Stimulated activated CD8-positive, alpha-beta memory T cell treated with anti-CD3 and anti-CD28 coated beads, Interleukin-2, amount 100 ng/mL, for 1 hour (primary cell): ENCODE measurements around the gene GPRIN1.

Source experiments
- DNase-seq, 2 donors: peaks; one replicate each; pipeline ENCODE4 v3.0.0-alpha.2; 2020; ENCODE audit warnings: low read depth in 2 of 2

GPRIN1 gene

DNA sequence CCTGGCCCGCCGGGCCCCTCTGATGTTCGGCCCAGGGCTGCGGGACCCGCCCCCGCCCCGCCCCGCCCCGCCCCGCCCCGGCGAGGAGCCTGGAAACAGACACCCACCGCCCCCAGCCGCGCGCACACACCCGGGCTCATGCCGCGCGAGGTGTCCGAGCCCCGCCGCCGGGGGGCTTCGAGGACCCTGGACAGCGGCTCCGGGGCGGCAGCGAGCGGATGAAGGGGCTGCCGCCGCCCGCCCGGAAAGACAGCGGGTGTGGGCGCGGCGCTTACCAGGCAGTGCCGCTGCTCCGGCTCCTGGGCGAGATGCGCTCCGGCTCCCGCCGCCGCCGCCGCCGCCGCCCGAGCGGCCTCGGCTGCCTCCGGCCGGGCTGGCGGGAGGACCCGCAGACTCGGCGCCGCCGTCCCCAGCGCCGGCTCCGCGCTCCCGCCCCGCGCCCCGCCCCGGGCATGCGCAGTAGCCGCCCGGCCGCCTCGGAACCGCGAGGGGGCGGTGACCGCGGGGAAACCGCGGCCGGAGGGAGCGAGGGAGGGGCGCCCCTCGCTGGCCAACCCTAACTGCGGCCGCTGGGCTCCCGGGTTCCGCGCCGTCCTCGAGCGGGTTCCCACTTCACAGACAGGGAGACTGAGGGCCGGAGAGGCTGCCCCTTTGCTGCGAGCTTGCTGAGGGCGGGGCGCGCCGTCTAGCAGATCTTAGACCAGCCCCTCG is at the start of gene GPRIN1:
Gene GPRIN1 (minus strand): TSS at position 433 of the 711 bp plus-strand sequence. CDS start 10,322 bp downstream, outside the sequence.
- DNase-seq = peak in 1 of 2 donors; percentile 25

DNA sequence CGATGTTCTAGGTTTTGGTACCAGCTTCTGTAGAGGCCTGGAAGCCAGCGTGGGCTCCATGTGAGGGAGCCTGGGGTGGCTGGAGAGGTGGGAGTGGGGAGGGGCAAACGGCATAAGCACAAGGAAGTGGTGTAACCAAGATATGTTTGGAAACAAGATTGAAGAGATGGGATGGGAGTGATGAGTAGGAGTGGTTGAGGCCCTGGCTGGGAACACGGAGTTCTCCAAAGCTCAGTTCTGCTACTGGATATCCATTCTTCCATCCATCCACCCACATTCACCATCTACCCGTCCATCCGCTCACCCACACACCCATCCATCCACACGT is 49.5 kb upstream of the GPRIN1 start:
- DNase-seq = no peak

DNA sequence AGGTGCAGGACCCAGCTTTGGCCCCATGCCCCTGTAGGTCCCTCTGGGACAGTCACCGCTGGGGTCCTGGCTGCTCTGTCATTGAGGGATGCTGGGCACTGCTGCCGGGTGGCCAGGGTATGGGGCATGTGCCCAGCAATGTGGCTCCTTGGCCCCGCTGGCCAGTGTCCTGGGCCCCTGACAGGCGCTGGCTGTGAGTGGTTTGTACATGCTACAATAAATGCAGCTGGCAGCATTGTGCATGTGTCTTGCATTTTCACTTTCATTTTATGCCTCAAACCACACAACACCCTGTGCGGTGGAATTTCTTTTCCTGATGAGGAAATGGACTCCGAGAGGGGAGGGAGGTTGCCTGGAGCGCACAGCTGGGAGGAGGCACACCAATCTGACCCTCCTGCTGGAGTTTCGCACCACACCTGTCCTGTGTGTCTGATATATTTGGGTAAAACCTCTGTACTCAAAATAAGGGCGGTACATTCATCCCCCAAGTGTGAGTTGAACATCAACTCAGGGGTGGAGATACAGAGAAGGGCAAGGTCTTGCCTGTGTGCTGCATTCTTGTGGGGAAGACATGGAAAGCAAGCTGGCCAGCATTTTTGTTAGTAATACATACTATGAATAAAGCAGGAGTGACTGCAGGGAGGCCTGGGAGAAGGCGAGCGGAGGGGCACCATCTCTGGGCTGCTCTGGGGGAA is 49.0 kb upstream of the GPRIN1 start:
- DNase-seq = no peak

DNA sequence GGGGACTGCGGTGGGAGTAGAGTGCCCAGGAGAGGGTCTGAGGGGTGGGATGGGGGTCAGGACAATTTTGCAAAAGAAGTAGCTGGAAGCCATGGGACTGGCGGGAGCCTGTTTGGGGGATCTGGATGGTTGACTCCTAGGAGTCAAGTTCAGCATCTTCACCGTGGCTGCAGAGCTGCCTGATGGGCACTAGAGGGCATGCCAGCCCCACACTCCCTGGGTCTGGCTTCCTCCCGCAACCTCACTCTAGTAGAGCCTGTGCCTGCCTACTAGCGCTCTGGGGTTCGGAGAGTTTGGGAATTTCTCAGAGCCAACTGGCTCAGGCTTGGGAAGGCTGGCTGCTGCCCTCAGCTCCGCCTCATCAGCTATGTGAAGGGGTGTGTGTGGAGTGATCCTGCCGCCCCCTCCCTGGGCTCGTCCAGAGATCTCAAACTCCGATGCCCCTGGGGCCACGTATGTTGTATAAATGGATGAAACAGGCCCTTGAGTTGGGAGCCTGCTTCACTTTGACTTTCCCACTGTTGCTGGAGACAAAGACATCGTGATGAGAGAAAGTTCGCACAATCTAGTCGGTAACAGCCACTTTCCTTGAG is 48.1 kb upstream of the GPRIN1 start:
- DNase-seq = peak in 1 of 2 donors; percentile 40

DNA sequence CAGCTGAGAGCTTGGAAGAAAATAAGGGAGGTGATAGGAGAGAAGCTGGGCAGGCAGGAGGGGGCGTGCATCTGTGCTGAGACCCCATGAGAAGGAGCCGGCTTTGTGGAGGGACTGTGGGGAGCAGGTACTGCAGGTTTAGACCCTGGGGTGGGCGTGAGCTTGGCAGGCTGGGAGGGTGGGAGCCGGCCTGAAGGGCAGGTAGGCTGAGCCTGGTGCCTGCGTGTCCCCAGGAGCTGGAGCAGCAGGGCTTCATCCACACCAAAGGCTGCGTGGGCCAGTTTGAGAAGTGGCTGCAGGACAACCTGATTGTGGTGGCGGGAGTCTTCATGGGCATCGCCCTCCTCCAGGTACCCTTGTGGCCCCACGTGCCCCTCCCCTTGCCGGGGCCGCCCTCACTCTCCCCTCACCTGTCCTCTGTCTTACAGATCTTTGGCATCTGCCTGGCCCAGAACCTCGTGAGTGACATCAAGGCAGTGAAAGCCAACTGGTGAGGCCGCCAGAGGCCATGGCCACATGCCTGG is 46.6 kb upstream of the GPRIN1 start:
- DNase-seq = no peak

DNA sequence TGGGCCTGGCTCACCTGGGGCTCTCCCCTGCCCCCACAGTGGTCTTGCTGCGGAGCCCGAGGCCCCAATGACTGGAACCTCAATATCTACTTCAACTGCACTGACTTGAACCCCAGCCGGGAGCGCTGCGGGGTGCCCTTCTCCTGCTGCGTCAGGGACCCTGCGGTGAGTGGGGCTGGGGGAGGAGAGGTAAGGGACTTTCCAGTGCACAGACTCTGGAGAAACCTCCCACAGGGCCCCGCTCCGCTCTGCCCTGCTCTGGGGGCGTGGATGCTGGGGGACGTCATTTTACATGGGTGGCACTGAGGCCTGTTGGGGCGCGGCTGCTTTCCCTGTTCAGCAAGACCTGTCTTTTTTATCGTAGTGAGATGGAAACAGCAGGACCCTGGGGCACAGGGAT is 44.9 kb upstream of the GPRIN1 start:
- no peak for DNase-seq

DNA sequence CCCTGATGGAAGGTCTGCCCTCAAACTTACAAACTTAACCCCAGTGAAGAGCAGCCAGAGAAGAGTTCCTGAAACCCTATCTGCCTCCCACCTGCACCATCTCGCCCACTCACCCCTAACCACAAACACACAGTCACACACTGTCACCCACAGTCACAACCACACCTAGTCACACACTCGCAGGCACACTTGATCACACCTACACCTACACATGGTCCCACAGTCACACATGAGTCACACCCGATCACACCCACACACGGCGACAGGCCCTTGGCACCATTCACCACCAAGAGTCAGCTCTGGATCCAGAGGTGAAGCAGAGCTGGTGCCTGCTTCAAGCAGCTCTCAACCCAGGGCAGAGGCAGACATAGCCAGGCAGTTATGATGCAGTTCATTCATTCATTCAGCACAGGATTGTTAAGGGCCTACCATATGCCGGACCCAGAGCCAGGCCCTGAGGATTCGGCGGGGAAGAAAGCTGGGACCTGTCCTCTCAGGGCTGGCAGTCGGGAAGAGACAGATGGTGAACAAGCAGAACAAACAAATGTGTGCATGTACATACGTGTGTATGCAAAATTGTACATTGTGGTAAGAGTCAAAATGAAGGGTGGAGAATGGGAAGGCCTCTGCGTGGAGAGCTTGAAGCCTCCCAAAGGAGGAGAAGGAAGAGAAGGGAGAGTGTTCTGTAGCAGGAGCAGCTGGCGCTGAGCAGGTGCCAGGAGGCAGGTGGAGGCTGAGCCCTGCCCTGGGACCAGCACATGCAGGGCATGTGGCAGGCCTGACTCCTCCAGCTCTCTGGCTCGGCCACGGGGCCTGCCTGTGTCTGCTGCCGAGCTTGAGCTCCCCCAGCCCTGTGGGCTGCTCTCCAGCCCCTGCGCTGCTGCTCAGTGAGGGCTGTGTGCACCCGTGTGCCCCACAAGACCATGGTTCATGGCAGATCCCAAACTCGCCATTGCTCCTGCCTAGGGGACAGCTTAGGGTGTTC is 43.7 kb upstream of the GPRIN1 start:
- peak in 1 of 2 donors; percentile 44 for DNase-seq

DNA sequence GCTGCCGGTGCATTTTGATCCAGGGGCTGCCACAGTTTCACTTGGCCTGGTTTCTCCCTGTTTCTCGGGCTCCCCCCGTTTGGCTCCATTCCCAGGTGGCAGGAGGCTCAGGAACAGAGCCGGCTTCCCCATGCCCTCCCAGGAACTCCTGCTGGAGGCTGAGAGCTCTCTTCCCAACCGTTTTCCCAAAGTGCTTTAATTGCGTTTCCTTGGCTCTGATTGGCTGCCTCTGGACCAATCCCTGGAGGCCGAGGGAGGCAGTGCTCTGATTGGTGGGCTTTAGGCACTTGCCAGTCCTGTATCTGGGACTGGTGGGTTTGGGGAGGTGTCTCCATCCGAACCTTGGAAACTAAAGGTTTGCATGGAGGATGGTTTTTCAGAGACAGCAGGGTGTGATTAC is 42.2 kb upstream of the GPRIN1 start:
- DNase-seq = no peak

DNA sequence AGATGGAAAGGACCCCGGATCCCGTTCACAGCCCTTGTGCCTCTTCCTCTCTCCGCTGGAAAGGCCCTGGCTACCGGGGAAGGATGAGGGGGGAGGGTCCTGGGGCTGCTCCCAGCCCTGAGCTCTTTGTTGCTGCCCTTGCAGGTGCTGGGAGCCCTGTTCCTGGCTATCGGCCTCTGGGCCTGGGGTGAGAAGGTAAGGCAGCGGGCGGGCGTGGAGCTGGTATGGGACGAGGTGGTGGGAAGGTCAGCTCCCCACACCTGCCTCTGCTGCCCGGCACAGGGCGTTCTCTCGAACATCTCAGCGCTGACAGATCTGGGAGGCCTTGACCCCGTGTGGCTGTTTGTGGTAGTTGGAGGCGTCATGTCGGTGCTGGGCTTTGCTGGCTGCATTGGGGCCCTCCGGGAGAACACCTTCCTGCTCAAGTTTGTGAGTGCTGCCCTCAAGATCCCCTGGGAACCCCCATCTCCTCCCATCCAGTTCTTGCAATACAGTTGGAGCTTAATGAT is 41.6 kb upstream of the GPRIN1 start:
- no peak for DNase-seq

DNA sequence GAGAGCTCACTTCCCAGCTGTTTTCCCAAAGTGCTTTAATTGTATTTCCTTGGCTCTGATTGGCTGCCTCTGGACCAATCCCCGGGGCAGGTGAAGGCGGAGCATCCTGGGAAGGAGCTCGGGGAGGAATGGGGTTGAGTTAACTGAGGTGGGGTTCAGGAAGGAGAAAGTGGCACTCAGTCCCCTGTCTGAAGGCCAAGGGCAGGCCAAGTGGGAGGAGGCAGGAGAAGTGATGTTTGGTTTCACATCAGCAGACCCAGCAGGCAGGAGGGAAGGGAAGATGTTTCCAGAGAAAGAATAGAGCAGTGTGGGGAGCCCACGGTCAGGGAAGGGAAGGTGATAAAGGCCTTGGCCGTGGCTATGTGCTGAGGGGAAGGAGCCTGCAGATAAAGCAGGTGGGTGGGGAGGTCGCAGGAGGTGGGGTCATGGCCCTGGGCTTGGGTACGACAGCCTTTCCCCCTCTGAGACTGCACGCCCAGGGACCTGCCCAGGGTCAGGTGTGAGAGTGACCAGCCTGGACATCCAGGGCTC is 40.5 kb upstream of the GPRIN1 start:
- no peak for DNase-seq

DNA sequence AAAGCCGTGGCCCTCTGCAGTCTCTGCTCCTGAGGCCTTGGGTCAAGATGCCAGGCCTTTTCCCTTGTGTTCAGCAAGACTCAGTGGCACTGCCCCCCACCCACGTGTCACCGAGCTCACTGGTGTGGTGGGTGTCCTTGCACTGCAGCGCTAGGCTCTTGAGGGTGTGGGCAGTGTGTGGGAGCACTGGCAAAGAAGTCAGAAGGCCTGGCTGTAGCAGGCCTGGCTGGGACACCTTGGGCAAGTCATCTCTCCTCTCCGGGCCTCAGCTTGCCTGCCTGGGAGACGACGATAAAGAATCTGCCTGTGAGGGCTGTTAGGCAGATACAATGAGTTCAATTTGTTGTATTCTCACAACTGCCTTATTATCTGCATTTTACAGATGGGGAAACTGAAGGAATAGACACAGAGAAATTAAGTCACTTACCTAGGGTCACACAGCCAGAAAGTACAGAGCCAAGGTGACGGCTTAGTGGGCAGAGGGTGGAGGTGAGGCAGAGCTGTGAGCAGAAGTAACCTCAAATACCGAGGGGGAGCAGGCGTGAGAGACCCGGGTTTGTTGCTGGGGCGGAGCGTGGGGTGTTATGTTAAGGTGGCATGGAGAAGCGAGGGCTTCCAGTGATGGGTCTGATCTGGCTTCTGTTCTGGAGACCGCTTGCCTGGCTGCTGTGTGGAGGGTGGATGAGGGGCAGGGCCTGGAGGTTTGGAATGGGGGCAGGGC is 38.7 kb upstream of the GPRIN1 start:
- no peak for DNase-seq

DNA sequence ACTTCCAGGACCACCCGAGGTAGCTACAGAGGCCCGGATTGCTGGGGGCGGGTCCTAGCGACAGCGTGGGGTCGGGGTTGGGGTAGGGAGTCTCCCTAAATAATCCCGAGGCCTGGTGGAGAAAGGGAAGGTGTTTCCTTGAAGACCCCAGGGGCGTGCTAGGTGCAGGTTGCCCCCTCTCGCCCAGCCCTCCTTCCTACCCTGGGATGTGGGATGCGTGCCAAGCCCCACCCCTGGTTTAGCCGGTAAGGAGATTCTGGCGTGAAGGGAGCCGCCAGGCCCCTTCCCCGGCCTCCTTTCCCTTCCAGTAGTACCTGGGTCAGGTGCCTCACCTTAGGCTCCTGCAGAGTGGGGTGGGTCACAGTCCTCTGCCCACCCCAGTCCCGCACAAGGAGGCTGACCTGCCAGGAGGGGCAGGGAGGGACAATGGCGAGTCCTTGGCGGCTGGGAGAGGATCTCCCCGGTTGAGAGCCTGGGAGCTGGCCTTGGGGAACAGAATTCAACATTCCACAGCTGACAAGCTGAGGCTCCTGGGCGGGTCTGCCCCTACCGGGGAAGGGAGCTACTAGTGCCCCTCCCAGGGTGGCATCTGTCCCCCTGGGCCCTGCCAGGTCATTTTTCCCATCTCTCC is 38.0 kb upstream of the GPRIN1 start:
- no peak for DNase-seq

DNA sequence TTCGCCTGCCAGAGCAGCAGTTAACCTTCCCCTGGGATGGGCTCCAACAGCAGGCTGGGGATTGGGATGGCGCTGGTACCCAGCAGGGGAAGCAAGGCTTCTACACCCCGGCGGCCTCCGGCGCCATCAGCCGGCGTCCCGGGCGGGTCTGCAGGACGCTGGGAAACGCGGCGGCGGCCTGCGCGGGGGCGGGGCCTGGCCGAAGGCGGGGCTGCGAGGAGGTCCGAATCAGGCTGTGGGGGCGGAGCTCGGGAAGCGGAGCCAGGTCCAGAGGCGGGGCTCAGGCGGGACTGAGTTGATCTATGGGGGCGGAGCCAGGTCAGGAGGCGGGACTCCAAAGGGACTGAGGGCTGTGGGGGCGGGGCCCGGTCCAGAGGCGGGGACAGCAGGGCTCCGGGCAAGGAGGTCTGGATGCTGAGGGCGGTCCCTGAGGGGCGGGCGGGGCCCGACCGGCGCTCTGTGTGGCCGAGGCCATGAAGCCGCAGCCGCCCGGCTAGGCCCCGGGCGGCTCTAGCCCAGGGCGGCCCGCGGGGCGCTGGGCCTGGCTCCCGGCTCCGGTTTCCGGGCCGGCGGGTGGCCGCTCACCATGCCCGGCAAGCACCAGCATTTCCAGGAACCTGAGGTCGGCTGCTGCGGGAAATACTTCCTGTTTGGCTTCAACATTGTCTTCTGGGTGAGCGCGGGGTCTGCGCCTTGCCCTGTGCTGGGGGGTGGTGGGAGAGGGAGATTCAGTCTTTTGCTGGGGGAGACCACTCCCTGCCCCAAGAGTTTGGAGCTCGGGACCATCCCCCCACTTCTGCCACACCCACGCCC is 37.3 kb upstream of the GPRIN1 start, which contains the start of gene TSPAN17:
Gene TSPAN17 (plus strand): TSS at position 455 of the 813 bp plus-strand sequence. CDS start 132 bp downstream, at position 587.
- DNase-seq = peak; percentile 96 to 98

DNA sequence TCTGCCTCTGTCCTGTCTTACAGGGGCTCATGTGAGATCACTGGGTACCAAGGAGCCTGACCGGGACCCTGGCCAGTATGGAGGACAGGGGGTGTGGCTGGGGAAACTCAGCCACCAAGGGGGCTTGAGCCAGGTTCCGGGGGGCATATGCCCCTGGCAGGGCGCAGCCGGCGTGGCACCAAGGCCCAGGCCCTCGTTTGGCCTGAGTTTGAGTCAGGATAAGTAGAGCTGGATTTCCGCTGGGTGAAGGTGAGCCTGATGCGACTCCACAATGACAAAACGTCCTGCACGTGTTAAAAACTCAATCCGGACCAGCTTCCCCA is 36.7 kb upstream of the GPRIN1 start:
- DNase-seq = no peak

DNA sequence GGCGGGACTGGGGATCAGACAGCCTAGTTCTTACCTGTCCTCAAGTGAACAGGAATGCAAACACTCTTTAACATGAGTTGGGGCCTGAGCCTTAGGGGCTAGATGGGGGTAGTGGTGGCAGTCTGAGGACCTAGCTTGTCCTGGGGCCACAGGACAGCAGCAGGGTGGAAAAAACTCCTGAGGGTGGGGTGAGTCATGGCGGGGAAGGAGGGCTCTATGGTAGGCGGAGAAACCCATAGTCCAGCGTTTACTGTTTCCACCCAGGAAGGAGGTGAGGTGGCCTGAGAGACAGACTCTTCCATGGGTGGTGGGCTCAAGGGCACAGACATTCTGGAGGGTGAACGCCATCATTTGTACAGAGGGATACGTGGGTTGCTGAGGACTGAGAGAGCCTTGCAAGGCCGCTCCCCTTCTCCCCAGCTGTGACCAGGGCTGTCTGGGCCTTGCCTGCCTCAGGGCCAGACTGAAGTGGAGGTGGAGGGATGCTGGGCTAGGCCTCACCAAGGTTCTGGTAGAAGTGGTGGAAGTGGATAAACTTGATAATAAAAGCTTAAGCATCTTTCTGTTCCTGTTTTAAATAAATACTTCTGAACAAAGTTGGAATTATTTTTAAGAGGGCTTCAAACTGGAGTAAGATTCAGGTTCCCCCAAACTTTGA is 36.2 kb upstream of the GPRIN1 start:
- DNase-seq = no peak

DNA sequence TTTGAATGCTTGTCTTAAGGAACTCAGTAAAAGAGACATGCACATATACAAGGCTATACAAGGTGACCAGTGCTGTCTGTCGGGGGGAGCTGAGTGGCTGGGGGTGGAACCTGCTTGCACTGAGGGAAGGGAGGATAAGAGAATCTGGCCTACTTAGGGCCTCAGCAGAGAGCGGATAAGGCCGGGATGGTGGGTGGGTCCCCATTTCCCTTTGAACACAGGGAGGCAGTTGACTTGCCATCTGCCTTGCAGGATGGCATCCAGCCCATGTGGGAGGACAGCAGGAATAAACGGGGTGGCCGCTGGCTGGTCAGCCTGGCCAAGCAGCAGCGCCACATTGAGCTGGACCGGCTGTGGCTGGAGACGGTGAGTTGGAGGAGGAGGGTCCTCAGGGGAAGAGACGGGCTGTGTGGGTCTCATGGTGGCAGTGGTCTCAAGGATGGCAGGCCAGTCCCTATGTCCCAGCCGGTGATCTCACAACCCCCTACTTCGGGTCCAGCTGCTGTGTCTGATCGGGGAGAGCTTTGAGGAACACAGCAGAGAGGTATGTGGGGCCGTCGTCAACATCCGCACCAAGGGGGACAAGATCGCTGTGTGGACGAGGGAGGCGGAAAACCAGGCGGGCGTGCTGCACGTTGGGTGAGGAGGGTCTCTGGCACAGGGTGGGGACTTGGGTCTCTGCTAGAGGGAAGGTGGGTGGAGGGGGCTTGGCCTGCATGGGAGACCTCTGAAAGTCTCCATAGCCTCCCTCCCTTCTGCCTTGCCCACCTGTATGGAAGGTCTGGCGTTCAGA is 35.1 kb upstream of the GPRIN1 start:
- no peak for DNase-seq

DNA sequence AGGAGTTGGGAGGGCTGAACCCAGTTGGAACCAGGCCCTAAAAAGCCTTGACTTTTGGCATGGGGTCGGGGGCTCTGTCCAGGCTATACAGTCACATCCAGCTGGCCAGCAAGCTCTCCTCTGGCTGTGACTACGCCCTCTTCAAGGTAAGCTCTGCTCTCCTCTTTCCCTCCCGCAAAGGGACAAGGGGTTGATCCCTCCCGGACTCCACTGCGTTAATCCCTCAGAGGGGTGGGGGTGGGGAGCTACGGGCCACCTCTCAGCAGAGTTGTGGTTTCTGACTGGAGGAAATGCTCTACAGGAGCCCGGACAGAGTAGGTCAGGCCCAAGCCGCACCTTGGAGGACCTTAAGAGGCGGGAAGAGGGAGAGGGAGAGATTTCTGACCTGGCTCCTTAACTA is 34.3 kb upstream of the GPRIN1 start:
- no peak for DNase-seq
